H1 (cell line): ENCODE measurements around the gene IAH1. TPM values are rescaled to one million over a fixed set of nuclear protein-coding genes. Genes with fewer than 3 reads are reported as not detected.

Experiments used
- CTCF ChIA-PET: fragments of 300-600 bp; sonication (Branson Sonifier 250); formaldehyde crosslinking; loops from one replicate; lab custom pipeline; 2021; ENCODE audit not compliant: partially characterized antibody; lab: Charles Lee
- POLR2A ChIA-PET: fragments of 300-600 bp; sonication (Branson Sonifier 250); formaldehyde crosslinking; loops from one replicate; lab custom pipeline; 2021; ENCODE audit warnings: inconsistent platforms; ENCODE audit not compliant: partially characterized antibody; lab: Charles Lee
- DNase-seq, 2 experiments: peaks; one replicate each; pipeline versions ENCODE4 v3.0.0 to v3.0.0-alpha.2; 2010 to 2022; ENCODE audit warnings: low spot score in 2 of 2, low read depth in 1 of 2, mixed read lengths in 1 of 2
- FAIRE-seq: peaks from 2 replicates; lab custom pipeline; 2011; peaks lifted over from hg19 to GRCh38; lab: Jason Lieb, UNC
- H2AFZ ChIP-seq: 2 replicates; pipeline ENCODE4 v1.8.1; 2012; ENCODE audit warnings: low read length, inconsistent platforms
- H2AK5ac ChIP-seq: 2 replicates; pipeline ENCODE4 v1.6.1; 2013; ENCODE audit warnings: low read depth, low read length
- H2BK120ac ChIP-seq: replicated peaks from 2 replicates; pipeline ENCODE3; 2013; ENCODE audit warnings: low read depth, low read length, inconsistent platforms
- H2BK12ac ChIP-seq: 2 replicates; pipeline ENCODE4 v1.6.1; 2013; ENCODE audit warnings: low read depth, low read length
- H2BK15ac ChIP-seq: 2 replicates; pipeline ENCODE4 v1.6.1; 2013; ENCODE audit warnings: low read length
- H2BK20ac ChIP-seq: 2 replicates; pipeline ENCODE4 v1.6.1; 2013; ENCODE audit warnings: low read length
- H2BK5ac ChIP-seq: 2 replicates; pipeline ENCODE4 v1.6.1; 2013; ENCODE audit warnings: low read depth, low read length
- H3K14ac ChIP-seq: 2 replicates; pipeline ENCODE4 v1.6.1; 2013; ENCODE audit warnings: inconsistent platforms; ENCODE audit not compliant: insufficient read length
- H3K18ac ChIP-seq: 2 replicates; pipeline ENCODE4 v1.6.1; 2013; ENCODE audit warnings: low read length; ENCODE audit errors: extremely low read depth
- H3K23ac ChIP-seq: 2 replicates; pipeline ENCODE4 v1.6.1; 2013; ENCODE audit warnings: inconsistent platforms; ENCODE audit not compliant: insufficient read length
- H3K23me2 ChIP-seq: 2 replicates; pipeline ENCODE4 v1.6.1; 2013; ENCODE audit warnings: low read depth, low read length
- H3K27ac ChIP-seq: 2 replicates; pipeline ENCODE4 v1.6.1; 2011; ENCODE audit warnings: low read depth, low read length, inconsistent platforms
- H3K27me3 ChIP-seq, 4 experiments: replicated peaks in 1 of 4; 1 replicate in 1 of 4; 2 replicates in 3 of 4; pipeline versions ENCODE4 v1.6.1 to v1.8.1; 2011 to 2013; ENCODE audit warnings: low read length in 3 of 4, mild to moderate bottlenecking in 3 of 4, inconsistent platforms in 2 of 4, mixed read lengths in 2 of 4, moderate library complexity in 1 of 4; ENCODE audit not compliant: control insufficient read depth in 3 of 4, insufficient read depth in 3 of 4; ENCODE audit errors: extremely low read depth in 1 of 4
- H3K36me3 ChIP-seq, 4 experiments: 2 replicates each; pipeline versions ENCODE4 v1.6.1 to v1.8.1; 2011 to 2013; ENCODE audit warnings: mild to moderate bottlenecking in 4 of 4, low read length in 3 of 4, moderate library complexity in 2 of 4, control low read depth in 1 of 4, inconsistent platforms in 1 of 4; ENCODE audit not compliant: insufficient read depth in 4 of 4, control insufficient read depth in 2 of 4
- H3K4ac ChIP-seq: replicated peaks from 2 replicates; pipeline ENCODE3; 2013; ENCODE audit warnings: low read length, low read depth, mixed read lengths, inconsistent platforms; ENCODE audit not compliant: insufficient read length
- H3K4me1 ChIP-seq, 4 experiments: replicated peaks in 1 of 4; 1 replicate in 1 of 4; 2 replicates in 3 of 4; pipeline versions ENCODE4 v1.6.1 to v1.8.1; 2011 to 2013; ENCODE audit warnings: low read length in 3 of 4, inconsistent platforms in 2 of 4, mixed read lengths in 1 of 4; ENCODE audit not compliant: insufficient read depth in 4 of 4, control insufficient read depth in 3 of 4
- H3K4me2 ChIP-seq, 2 experiments: 2 replicates each; pipeline versions ENCODE4 v1.6.1 to v1.8.1; 2011 to 2013; ENCODE audit warnings: low read depth in 2 of 2, low read length in 2 of 2, control low read depth in 1 of 2, inconsistent platforms in 1 of 2, mild to moderate bottlenecking in 1 of 2; ENCODE audit not compliant: insufficient read depth in 1 of 2
- H3K4me3 ChIP-seq, 4 experiments: fragments of 200-600, 300-600 bp in 1 of 4; sonication (generic), shearing (Covaris generic), sonication (Bioruptor Twin) in 1 of 4; 2 replicates each; pipeline versions ENCODE4 v1.5.1 to v1.8.1; 2011 to 2016; ENCODE audit warnings: low read length in 4 of 4, low read depth in 3 of 4, control low read depth in 2 of 4, inconsistent platforms in 2 of 4, mild to moderate bottlenecking in 2 of 4, mixed read lengths in 1 of 4, moderate library complexity in 1 of 4; ENCODE audit not compliant: insufficient read depth in 2 of 4; ENCODE audit errors: extremely low read depth in 1 of 4
- H3K56ac ChIP-seq: replicated peaks from 2 replicates; pipeline ENCODE3; 2013; ENCODE audit warnings: low read depth, mild to moderate bottlenecking, mixed read lengths, low read length, inconsistent platforms; ENCODE audit not compliant: insufficient read length
- H3K79me1 ChIP-seq: 2 replicates; pipeline ENCODE4 v1.6.1; 2013; ENCODE audit warnings: low read depth, low read length, control low read depth
- H3K79me2 ChIP-seq, 2 experiments: 2 replicates each; pipeline versions ENCODE4 v1.6.1 to v1.8.1; 2012 to 2013; ENCODE audit warnings: low read length in 2 of 2, mild to moderate bottlenecking in 2 of 2, inconsistent platforms in 1 of 2; ENCODE audit not compliant: insufficient read depth in 2 of 2, control insufficient read depth in 1 of 2
- H3K9ac ChIP-seq, 4 experiments: replicated peaks in 1 of 4; 1 replicate in 1 of 4; 2 replicates in 3 of 4; pipeline versions ENCODE4 v1.6.1 to v1.8.1; 2011 to 2013; ENCODE audit warnings: low read depth in 3 of 4, low read length in 3 of 4, control low read depth in 2 of 4, mild to moderate bottlenecking in 2 of 4, moderate library complexity in 2 of 4, inconsistent platforms in 1 of 4; ENCODE audit errors: extremely low read depth in 1 of 4
- H3K9me3 ChIP-seq, 2 experiments: 2 replicates each; pipeline versions ENCODE4 v1.6.1 to v1.8.1; 2012 to 2013; ENCODE audit warnings: mild to moderate bottlenecking in 2 of 2, moderate library complexity in 2 of 2, control low read depth in 1 of 2, inconsistent platforms in 1 of 2, low read depth in 1 of 2, low read length in 1 of 2, mixed read lengths in 1 of 2; ENCODE audit not compliant: insufficient read depth in 2 of 2
- H4K20me1 ChIP-seq, 2 experiments: replicated peaks in 1 of 2; 2 replicates each; pipeline versions ENCODE3 to v1.8.1; 2011 to 2013; ENCODE audit warnings: inconsistent platforms in 2 of 2, low read length in 2 of 2, mild to moderate bottlenecking in 1 of 2; ENCODE audit not compliant: insufficient read depth in 2 of 2, control insufficient read depth in 1 of 2
- H4K5ac ChIP-seq: 2 replicates; pipeline ENCODE4 v1.6.1; 2013; ENCODE audit warnings: low read length, low read depth, mixed read lengths, inconsistent platforms; ENCODE audit not compliant: insufficient read length
- H4K8ac ChIP-seq: 2 replicates; pipeline ENCODE4 v1.8.0; 2013; ENCODE audit warnings: mild to moderate bottlenecking, moderate library complexity, low read length, inconsistent platforms; ENCODE audit not compliant: insufficient read depth; ENCODE audit errors: extremely low read depth
- H4K91ac ChIP-seq: replicated peaks from 2 replicates; pipeline ENCODE3; 2013; ENCODE audit warnings: low read length, mixed read lengths, inconsistent platforms; ENCODE audit not compliant: insufficient read length
- BCL11A ChIP-seq, 2 experiments: IDR thresholded peaks; one replicate each; pipeline ENCODE4 v1.6.1; 2011; ENCODE audit warnings: low read depth in 2 of 2, low read length in 2 of 2, mild to moderate bottlenecking in 2 of 2
- BRCA1 ChIP-seq: IDR thresholded peaks from 2 replicates; pipeline ENCODE4 v1.6.1; 2012; ENCODE audit warnings: low read depth, low read length, improper control_type of control experiment
- GABPA ChIP-seq: IDR thresholded peaks from 2 replicates; pipeline ENCODE4 v1.6.1; 2011; ENCODE audit warnings: mild to moderate bottlenecking, low read length, moderate library complexity, borderline replicate concordance; ENCODE audit not compliant: insufficient read depth
- MAFK ChIP-seq: IDR thresholded peaks from 2 replicates; pipeline ENCODE4 v1.6.1; 2012; ENCODE audit warnings: low read depth, mild to moderate bottlenecking, improper control_type of control experiment, low read length
- PHF8 ChIP-seq: fragments of 200-600 bp; sonication (generic); conservative IDR thresholded peaks from 2 replicates; pipeline ENCODE4 v1.7.1; 2012; ENCODE audit warnings: low read depth, mild to moderate bottlenecking, inconsistent platforms, low read length, moderate library complexity
- RAD21 ChIP-seq, 2 experiments: IDR thresholded peaks in 1 of 2; conservative IDR thresholded peaks in 1 of 2; 2 replicates each; pipeline ENCODE4 v1.6.1; 2011; ENCODE audit warnings: low read depth in 2 of 2, low read length in 2 of 2, improper control_type of control experiment in 1 of 2, inconsistent platforms in 1 of 2, mild to moderate bottlenecking in 1 of 2, moderate library complexity in 1 of 2
- RBBP5 ChIP-seq: IDR thresholded peaks from 2 replicates; pipeline ENCODE4 v1.7.1; 2012; ENCODE audit warnings: low read depth, mild to moderate bottlenecking, inconsistent platforms, low read length, moderate library complexity, borderline replicate concordance
- SIX5 ChIP-seq: IDR thresholded peaks from 2 replicates; pipeline ENCODE4 v1.6.1; 2011; ENCODE audit warnings: mild to moderate bottlenecking, low read depth, low read length
- SP1 ChIP-seq: IDR thresholded peaks from 2 replicates; pipeline ENCODE4 v1.6.1; 2011; ENCODE audit warnings: low read depth, low read length
- SP2 ChIP-seq: IDR thresholded peaks from 2 replicates; pipeline ENCODE4 v1.6.1; 2012; ENCODE audit warnings: mild to moderate bottlenecking, low read length, inconsistent platforms
- SUZ12 ChIP-seq: fragments of 200-600 bp; sonication (generic); IDR thresholded peaks from 2 replicates; pipeline ENCODE4 v1.6.1; 2012; ENCODE audit warnings: mild to moderate bottlenecking, inconsistent platforms, low read length, moderate library complexity, mixed read lengths
- TCF12 ChIP-seq: IDR thresholded peaks from 2 replicates; pipeline ENCODE4 v1.6.1; 2011; ENCODE audit warnings: low read depth, mild to moderate bottlenecking, low read length
- WGBS, 2 experiments: shearing (Covaris generic) in 1 of 2; methylation state at CpG; one replicate each; pipeline versions ENCODE4 v1.1.6 to v1.1.7; 2013 to 2015; ENCODE audit warnings: low lambda C conversion rate in 2 of 2, mixed read lengths in 2 of 2, inconsistent platforms in 1 of 2, low coverage in 1 of 2, missing lambda C conversion rate in 1 of 2; ENCODE audit not compliant: insufficient replicate concordance in 2 of 2, insufficient coverage in 1 of 2, insufficient read length in 1 of 2; ENCODE audit errors: extremely low coverage in 1 of 2, missing lambda C conversion rate in 1 of 2; 5-methylcytosine and 5-hydroxymethylcytosine counted together
- polyA plus RNA-seq, 7 experiments: library from polyadenylated mRNA; depleted of rRNA in 3 of 7; stranded (reverse) in 5 of 7; unstranded in 2 of 7; fragments of >200 nt in 5 of 7; fragments of 200-250 nt in 2 of 7; gene quantifications; 1 replicate in 5 of 7; 2 replicates in 1 of 7; 4 replicates in 1 of 7; pipeline versions ENCODE4 v1.2.1 to v1.2.3, GENCODE V29; 2011 to 2013; ENCODE audit warnings: missing spikeins in 2 of 7, mixed read lengths in 2 of 7
- total RNA-seq: library from RNA; stranded (reverse); fragmentation: NEBNext Ultra II Directional; extraction: Animal tissue kit (Norgen Biotek cat#: 25700); gene quantifications from 2 replicates; pipeline ENCODE4 v1.2.1, GENCODE V29; 2021
- TF ChIP-seq, protein P1 (sequence below): IDR thresholded peaks from 2 replicates; pipeline ENCODE4 v1.6.1; 2012; ENCODE audit warnings: low read length, inconsistent platforms

Gene IAH1
- total and polyA plus RNA-seq, 2 of the 8 experiments (the other 6 are each of a cell fraction or from before 2014, with no cell fraction given): 15.1 to 21.5 TPM

DNA sequence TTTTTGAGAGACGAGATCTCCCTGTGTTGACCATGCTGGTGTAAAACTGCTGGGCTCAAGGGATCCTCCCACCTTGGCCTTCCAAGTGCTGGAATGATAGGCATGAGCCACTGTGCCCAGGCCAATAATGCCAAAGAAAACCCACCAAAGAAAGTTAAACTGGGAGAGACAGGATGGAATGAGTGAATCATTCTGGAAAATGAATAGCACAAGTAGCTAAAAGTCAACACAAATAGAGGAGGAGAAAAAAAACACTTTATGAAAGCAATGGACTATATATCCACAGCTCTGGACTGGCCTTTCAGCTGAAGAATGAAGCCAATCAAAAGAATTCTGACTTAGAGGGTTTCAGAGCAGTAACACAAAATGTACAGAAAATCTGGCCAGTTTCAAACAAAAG is 23.9 kb downstream of the IAH1 start:
- Histone ChIP-seq H2BK120ac (no peak overlapping the region), H2AK5ac (no peak overlapping the region), H3K36me3 (peaks cover 11 to 29% (median 23%) of the 10 kb centered on the region in 4 experiments; a peak in 7 of 8 replicates), H3K4me2 (no peak overlapping the region), H2AFZ (no peak overlapping the region), H3K79me2 (no peaks in the 10 kb centered on the region), H3K9me3 (no peaks in the 10 kb centered on the region), H3K4me3 (no peak overlapping the region), H3K9ac (no peak overlapping the region), H3K4ac (no peak overlapping the region), H4K20me1 (peaks cover 0 to 7% of the 10 kb centered on the region in 2 experiments), H4K91ac (no peak overlapping the region), H3K23me2 (no peaks in the 10 kb centered on the region), H3K23ac (no peak overlapping the region), H3K27me3 (no peaks in the 10 kb centered on the region), H3K14ac (no peak overlapping the region), H3K56ac (no peak overlapping the region), H4K5ac (no peak overlapping the region), H3K4me1 (no peaks in the 10 kb centered on the region), H3K27ac (no peak overlapping the region), H3K79me1 (no peaks in the 10 kb centered on the region), H4K8ac (no peak overlapping the region), H2BK5ac (no peak overlapping the region), H3K18ac (no peak overlapping the region), H2BK12ac (no peak overlapping the region), H2BK15ac (no peak overlapping the region), H2BK20ac (no peak overlapping the region)
- WGBS, 2 experiments: 67% methylated on average over 1 of the region's 1 CpG; no CpG with 5 or more reads in 1 of the 2 experiments
- CTCF ChIA-PET: no interaction called here
- FAIRE-seq (no peak), DNase-seq (no peak)
- POLR2A ChIA-PET: interaction anchor here (3.0 kb wide), 1 partner anchor 14 kb away, joined by 7 read pairs; no protein-coding TSS in a partner anchor
- TF ChIP-seq SP1 (no peak), RBBP5 (no peak), SP2 (no peak), GABPA (no peak), BCL11A (IDR thresholded peaks at IDR 0.05; ENCODE audit: low read depth in 2 of 2, low read length in 2 of 2) (no peak), SIX5 (no peak), RAD21 (IDR thresholded peaks at IDR 0.05 in 1 of 2, conservative IDR thresholded peaks at IDR 0.05 in 1 of 2; ENCODE audit: low read depth in 2 of 2, low read length in 2 of 2) (no peak), TCF12 (no peak), SUZ12 (no peak), BRCA1 (no peak), MAFK (no peak), PHF8 (no peak)
- TF ChIP-seq, protein P1, sequence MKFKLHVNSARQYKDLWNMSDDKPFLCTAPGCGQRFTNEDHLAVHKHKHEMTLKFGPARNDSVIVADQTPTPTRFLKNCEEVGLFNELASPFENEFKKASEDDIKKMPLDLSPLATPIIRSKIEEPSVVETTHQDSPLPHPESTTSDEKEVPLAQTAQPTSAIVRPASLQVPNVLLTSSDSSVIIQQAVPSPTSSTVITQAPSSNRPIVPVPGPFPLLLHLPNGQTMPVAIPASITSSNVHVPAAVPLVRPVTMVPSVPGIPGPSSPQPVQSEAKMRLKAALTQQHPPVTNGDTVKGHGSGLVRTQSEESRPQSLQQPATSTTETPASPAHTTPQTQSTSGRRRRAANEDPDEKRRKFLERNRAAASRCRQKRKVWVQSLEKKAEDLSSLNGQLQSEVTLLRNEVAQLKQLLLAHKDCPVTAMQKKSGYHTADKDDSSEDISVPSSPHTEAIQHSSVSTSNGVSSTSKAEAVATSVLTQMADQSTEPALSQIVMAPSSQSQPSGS: no peak
